Esophagus muscularis mucosa (tissue), 4 donors: Measurements from ENCODE around the gene HYI. TPM values are rescaled to one million over a fixed set of nuclear protein-coding genes. Genes with fewer than 3 reads are reported as not detected.

Source experiments
- DNase-seq: peaks from one replicate; pipeline ENCODE4 v3.0.0-alpha.2; 2017; ENCODE audit errors: extremely low spot score
- H3K27ac ChIP-seq, 4 donors: fragments of 200-600 bp; sonication (generic); replicated peaks in 1 of 4; 1 replicate in 3 of 4; 2 replicates in 1 of 4; pipeline ENCODE4 v1.5.1; 2016 to 2019; ENCODE audit warnings: mild to moderate bottlenecking in 1 of 4
- H3K27me3 ChIP-seq, 4 donors: fragments of 200-600 bp; sonication (generic); one replicate each; pipeline versions ENCODE4 v1.5.1 to v1.6.0; 2016 to 2019
- H3K36me3 ChIP-seq, 4 donors: fragments of 200-600 bp; sonication (generic); one replicate each; pipeline ENCODE4 v1.5.1; 2016 to 2019
- H3K4me1 ChIP-seq, 4 donors: fragments of 200-600 bp; sonication (generic); one replicate each; pipeline ENCODE4 v1.5.1; 2016 to 2019
- H3K4me3 ChIP-seq, 4 donors: fragments of 200-600 bp; sonication (generic); 1 replicate in 2 of 4; 2 replicates in 2 of 4; pipeline ENCODE4 v1.5.1; 2016 to 2019; ENCODE audit warnings: mild to moderate bottlenecking in 4 of 4, moderate library complexity in 1 of 4
- H3K9me3 ChIP-seq, 4 donors: fragments of 200-600 bp; sonication (generic); 1 replicate in 3 of 4; 2 replicates in 1 of 4; pipeline ENCODE4 v1.5.1; 2016 to 2019
- EP300 ChIP-seq: sonication (generic); formaldehyde crosslinking; IDR thresholded peaks from one replicate; pipeline ENCODE4 v1.6.1; 2017; ENCODE audit warnings: antibody characterized with exemption
- POLR2A ChIP-seq: fragments of 450-650 bp; IDR thresholded peaks from one replicate; pipeline ENCODE4 v1.6.1; 2017; ENCODE audit warnings: antibody characterized with exemption, moderate library complexity, mild to moderate bottlenecking, low read depth
- POLR2AphosphoS5 ChIP-seq, 2 donors: sonication (generic); formaldehyde crosslinking; IDR thresholded peaks; one replicate each; pipeline ENCODE4 v1.6.1; 2017; ENCODE audit warnings: antibody characterized with exemption in 2 of 2
- WGBS: methylation state at CpG from one replicate; pipeline ENCODE4 v1.1.5; 2018; 5-methylcytosine and 5-hydroxymethylcytosine counted together
- intact Hi-C: fragments of 100-400 bp; cut with DNase I; formaldehyde crosslinking; loops from one replicate; pipeline ENCODE4 v1.15.1; 2023
- total RNA-seq, 4 donors: library from RNA; depleted of rRNA; stranded (reverse); fragments of >200 nt; gene quantifications; one replicate each; pipeline versions ENCODE4 v1.1.0 to v1.2.1, GENCODE V29; 2016
- TF ChIP-seq, protein P1 (sequence below), 3 experiments: fragments of 200-600 bp in 2 of 3; fragments of 450-650 bp in 1 of 3; sonication (generic) in 2 of 3; IDR thresholded peaks; one replicate each; pipeline ENCODE4 v1.5.1; 2017 to 2019; ENCODE audit warnings: antibody characterized with exemption in 3 of 3, mild to moderate bottlenecking in 2 of 3, moderate library complexity in 1 of 3

HYI gene
- total RNA-seq, 4 donors from 2014 or later, result 36.3 to 60.5 (median 50.6) TPM

DNA sequence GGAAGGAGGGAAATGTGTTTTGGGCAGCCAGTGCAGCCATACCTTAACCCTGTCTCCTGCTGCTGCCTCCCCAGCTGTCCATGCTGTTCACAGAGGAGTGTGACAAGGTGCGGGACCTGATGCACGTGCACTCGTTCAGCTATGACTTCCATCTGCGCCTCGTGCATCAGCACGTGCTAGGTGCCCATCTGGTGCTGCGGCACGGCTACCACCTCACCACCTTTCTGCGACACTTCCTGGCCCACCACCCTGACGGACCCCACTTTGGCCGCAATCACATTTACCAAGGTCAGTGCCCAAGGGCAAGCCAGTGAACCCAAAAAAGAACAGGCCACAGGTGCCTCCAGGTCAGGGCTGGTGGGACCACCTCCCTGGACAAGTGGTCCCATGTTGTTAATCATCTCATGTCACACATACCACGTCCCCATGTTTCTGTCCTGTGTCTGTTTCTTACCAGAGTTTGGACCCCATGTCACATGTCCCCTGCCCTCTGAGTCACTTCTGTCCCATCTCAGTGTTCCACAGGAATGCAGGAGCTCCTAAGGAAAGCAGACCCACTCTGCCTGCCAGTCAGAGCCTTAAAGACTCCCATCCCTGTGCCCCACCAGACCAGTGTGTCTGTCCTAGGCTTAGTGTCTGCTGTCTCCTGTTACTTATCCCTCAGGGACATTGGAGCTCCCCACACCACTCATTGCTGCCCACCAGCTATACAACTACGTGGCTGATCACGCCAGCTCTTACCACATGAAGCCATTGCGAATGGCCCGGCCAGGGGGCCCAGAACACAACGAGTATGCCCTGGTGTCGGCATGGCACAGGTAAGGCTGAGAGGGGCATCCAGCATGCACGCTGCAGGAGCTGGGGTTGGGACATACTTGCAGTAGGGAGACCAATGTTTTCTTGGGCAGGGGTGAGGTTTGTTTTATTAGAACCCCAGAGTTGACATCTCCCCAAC lies 6.6 kb downstream of the HYI start:
- no peaks in the 10 kb centered on the region for H3K9me3 ChIP-seq
- H3K4me3 ChIP-seq, result no peak overlapping the region
- peaks cover under 1 to 10% (median 3%) of the 10 kb centered on the region in 4 donors for H3K4me1 ChIP-seq
- H3K36me3 ChIP-seq, result peaks cover 79 to 100% (median 99%) of the 10 kb centered on the region in 4 donors
- TF ChIP-seq POLR2AphosphoS5 (IDR thresholded peaks at IDR 0.05) (no peak), EP300 (no peak), POLR2A (no peak)
- TF ChIP-seq, protein P1, sequence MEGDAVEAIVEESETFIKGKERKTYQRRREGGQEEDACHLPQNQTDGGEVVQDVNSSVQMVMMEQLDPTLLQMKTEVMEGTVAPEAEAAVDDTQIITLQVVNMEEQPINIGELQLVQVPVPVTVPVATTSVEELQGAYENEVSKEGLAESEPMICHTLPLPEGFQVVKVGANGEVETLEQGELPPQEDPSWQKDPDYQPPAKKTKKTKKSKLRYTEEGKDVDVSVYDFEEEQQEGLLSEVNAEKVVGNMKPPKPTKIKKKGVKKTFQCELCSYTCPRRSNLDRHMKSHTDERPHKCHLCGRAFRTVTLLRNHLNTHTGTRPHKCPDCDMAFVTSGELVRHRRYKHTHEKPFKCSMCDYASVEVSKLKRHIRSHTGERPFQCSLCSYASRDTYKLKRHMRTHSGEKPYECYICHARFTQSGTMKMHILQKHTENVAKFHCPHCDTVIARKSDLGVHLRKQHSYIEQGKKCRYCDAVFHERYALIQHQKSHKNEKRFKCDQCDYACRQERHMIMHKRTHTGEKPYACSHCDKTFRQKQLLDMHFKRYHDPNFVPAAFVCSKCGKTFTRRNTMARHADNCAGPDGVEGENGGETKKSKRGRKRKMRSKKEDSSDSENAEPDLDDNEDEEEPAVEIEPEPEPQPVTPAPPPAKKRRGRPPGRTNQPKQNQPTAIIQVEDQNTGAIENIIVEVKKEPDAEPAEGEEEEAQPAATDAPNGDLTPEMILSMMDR (IDR thresholded peaks at IDR 0.05), result no peak
- WGBS, result 88% methylated on average over 17 of the region's 19 CpGs
- no peak for DNase-seq
- intact Hi-C loops, result no loop called here
- no peaks in the 10 kb centered on the region for H3K27me3 ChIP-seq
- no peak overlapping the region for H3K27ac ChIP-seq

DNA sequence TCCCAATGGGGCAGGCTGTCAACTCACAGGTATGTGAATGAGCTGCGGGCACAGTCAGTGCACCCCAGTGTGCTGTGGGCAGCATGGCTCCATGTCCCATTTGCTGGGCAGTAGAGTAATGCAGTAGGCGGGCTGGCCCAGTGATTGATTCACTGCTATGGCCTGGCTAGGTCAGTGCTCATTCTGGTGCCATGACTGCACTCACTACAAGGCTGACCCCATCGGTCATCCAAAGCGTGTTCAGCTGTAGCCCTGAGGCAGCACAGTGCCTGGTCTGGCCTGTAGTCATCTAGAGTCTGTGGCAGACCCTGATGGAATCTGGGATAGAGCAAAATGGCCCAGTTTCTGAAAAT lies 7.4 kb downstream of the HYI start:
- intact Hi-C loops, result no loop called here
- Histone ChIP-seq H3K27me3 (no peaks in the 10 kb centered on the region), H3K27ac (no peak overlapping the region), H3K36me3 (peaks cover 87 to 100% (median 99%) of the 10 kb centered on the region in 4 donors), H3K9me3 (no peaks in the 10 kb centered on the region), H3K4me3 (no peak overlapping the region), H3K4me1 (peaks cover 0 to 3% (median under 1%) of the 10 kb centered on the region in 4 donors)
- no peak for DNase-seq
- 100% methylated on average over 2 of the region's 4 CpGs for WGBS
- TF ChIP-seq EP300, result no peak
- no peak for TF ChIP-seq POLR2AphosphoS5 (IDR thresholded peaks at IDR 0.05)
- TF ChIP-seq, protein P1 (IDR thresholded peaks at IDR 0.05), result no peak
- no peak for TF ChIP-seq POLR2A

DNA sequence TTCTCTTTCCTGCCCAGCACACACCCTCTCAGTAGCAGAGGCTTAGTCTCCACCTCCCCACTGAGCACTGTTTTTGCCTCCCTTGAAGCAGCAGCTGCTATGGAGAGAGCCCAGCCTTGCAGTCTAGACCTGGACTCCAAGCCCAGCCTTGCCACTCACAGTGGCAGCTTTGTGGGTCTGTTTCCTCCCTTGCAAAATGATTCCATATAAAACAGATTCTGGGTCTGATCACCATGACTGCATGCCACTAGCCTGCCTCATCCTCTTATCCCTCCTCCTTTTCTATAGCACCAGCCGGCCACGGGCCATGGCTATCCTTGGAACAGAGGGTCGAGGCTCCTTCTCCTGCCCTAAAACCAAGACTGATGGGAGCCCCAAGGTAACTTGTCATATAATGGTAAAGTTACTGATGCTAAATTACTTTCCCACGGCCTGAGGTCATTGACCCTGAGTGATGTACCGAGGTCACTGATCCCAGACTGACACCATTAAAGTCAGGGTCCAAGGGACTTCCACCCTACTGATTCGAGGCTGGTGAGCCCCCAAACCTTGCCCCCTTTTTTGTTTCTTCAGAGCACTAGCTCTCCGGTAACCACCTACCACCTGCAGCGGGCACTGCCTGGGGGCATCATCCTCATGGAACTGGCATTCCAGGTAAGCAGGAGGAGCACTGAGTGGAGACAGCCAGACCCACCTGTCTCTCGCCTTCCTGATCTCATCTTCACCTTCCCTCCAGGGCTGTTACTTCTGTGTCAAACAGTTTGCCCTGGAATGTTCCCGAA lies 7.9 kb downstream of the HYI start:
- DNase-seq, result no peak
- Histone ChIP-seq H3K27me3 (no peaks in the 10 kb centered on the region), H3K4me3 (no peak overlapping the region), H3K4me1 (peaks cover 0 to 3% (median 0%) of the 10 kb centered on the region in 4 donors), H3K9me3 (no peaks in the 10 kb centered on the region), H3K36me3 (peaks cover 92 to 100% (median 99%) of the 10 kb centered on the region in 4 donors), H3K27ac (no peak overlapping the region)
- 92% methylated on average over 10 of the region's 10 CpGs for WGBS
- no peak for TF ChIP-seq POLR2A
- TF ChIP-seq POLR2AphosphoS5 (IDR thresholded peaks at IDR 0.05), result no peak
- TF ChIP-seq, protein P1 (IDR thresholded peaks at IDR 0.05), result no peak
- TF ChIP-seq EP300, result no peak
- intact Hi-C loops, result no loop called here

DNA sequence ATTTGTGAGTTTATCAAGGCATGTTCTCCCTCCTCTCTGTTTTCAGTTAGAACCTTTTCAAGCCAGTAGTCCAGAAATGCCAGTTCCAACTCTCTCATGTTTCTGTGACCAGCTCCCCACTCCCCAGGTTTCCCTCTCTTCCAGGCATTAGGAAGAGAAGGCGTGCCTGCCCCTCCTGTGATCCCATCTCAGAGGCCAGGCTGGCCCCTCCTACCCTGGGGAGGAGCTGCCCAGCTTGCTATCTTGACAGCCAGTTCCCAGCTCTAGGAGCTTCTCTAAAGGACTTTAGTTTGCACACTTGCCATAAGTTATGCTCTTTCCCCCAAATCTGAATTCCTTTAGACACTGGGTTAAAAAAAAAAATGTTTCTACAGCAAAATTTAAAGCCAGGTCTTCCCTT lies 8.9 kb downstream of the HYI start:
- H3K4me1 ChIP-seq, result peaks cover 0 to 3% (median 0%) of the 10 kb centered on the region in 4 donors

More for the DNA sequence above, 8.9 kb downstream of the HYI start:
- H3K27ac ChIP-seq, result no peak overlapping the region
- TF ChIP-seq, protein P1 (IDR thresholded peaks at IDR 0.05), result no peak
- peaks cover 92 to 100% (median 99%) of the 10 kb centered on the region in 4 donors for H3K36me3 ChIP-seq
- WGBS, result 55% methylated on average over 1 of the region's 1 CpG
- H3K9me3 ChIP-seq, result no peaks in the 10 kb centered on the region
- no peaks in the 10 kb centered on the region for H3K27me3 ChIP-seq
- no peak for DNase-seq
- no peak overlapping the region for H3K4me3 ChIP-seq
- intact Hi-C loops, result no loop called here
